Glomerular visceral epithelial cell (primary cell): ENCODE results near the gene ELK4.

Experiments
- DNase-seq: peaks from one replicate; pipeline ENCODE4 v3.0.0-alpha.2; 2016; ENCODE audit errors: extremely low spot score

The ELK4 gene

GRCh38 chr1:205582046-205582445 lies 49.8 kb downstream of the ELK4 start:
- DNase-seq, result no peak

GRCh38 chr1:205581321-205581980 lies 50.4 kb downstream of the ELK4 start:
- no peak for DNase-seq

GRCh38 chr1:205580923-205581180 lies 51.0 kb downstream of the ELK4 start:
- DNase-seq, result no peak

GRCh38 chr1:205580140-205580922 lies 51.5 kb downstream of the ELK4 start:
- no peak for DNase-seq

- no peak for DNase-seq
Measured at GRCh38 chr1:205579711-205580110, 52.1 kb downstream of the ELK4 start.

GRCh38 chr1:205578780-205579571 lies 52.8 kb downstream of the ELK4 start:
- DNase-seq, result no peak

- no peak for DNase-seq
Measured at GRCh38 chr1:205577874-205578658, 53.7 kb downstream of the ELK4 start.

- DNase-seq, result no peak
Measured at GRCh38 chr1:205576805-205577761, 54.7 kb downstream of the ELK4 start.

GRCh38 chr1:205576011-205576410 lies 55.8 kb downstream of the ELK4 start:
- DNase-seq, result no peak

- no peak for DNase-seq
Measured at GRCh38 chr1:205575294-205575885, 56.4 kb downstream of the ELK4 start.

- no peak for DNase-seq
Measured at GRCh38 chr1:205572421-205572820, 59.4 kb downstream of the ELK4 start.

GRCh38 chr1:205571747-205572146 lies 60.1 kb downstream of the ELK4 start:
- no peak for DNase-seq

- no peak for DNase-seq
Measured at GRCh38 chr1:205570796-205571537, 60.8 kb downstream of the ELK4 start.

GRCh38 chr1:205570173-205570501 lies 61.7 kb downstream of the ELK4 start:
- DNase-seq, result peak; percentile 49

GRCh38 chr1:205569411-205570172 lies 62.2 kb downstream of the ELK4 start:
- DNase-seq, result no peak

- no peak for DNase-seq
Measured at GRCh38 chr1:205568469-205569361, 63.1 kb downstream of the ELK4 start.

- no peak for DNase-seq
Measured at GRCh38 chr1:205568135-205568468, 63.7 kb downstream of the ELK4 start.

GRCh38 chr1:205567716-205568115 lies 64.1 kb downstream of the ELK4 start:
- DNase-seq, result no peak
